IPS-20b (cell line): Measurements from ENCODE around the gene SYT10.

Experiments used
- H3K27ac ChIP-seq: one replicate; pipeline ENCODE4 v1.5.1; 2013; ENCODE audit warnings: low read length
- H3K27me3 ChIP-seq: 2 replicates; pipeline ENCODE4 v1.6.1; 2013; ENCODE audit warnings: mild to moderate bottlenecking, low read length, inconsistent platforms; ENCODE audit not compliant: insufficient read depth
- H3K36me3 ChIP-seq: 2 replicates; pipeline ENCODE4 v1.6.1; 2013; ENCODE audit warnings: low read depth, mild to moderate bottlenecking, inconsistent platforms, low read length, moderate library complexity; ENCODE audit not compliant: insufficient read depth
- H3K4me1 ChIP-seq: 2 replicates; pipeline ENCODE4 v1.6.1; 2013; ENCODE audit warnings: mild to moderate bottlenecking, control low read depth, inconsistent platforms, low read length, moderate library complexity; ENCODE audit not compliant: insufficient read depth
- H3K4me3 ChIP-seq: 2 replicates; pipeline ENCODE4 v1.5.1; 2013; ENCODE audit warnings: mild to moderate bottlenecking, low read length, inconsistent platforms
- H3K9ac ChIP-seq: 2 replicates; pipeline ENCODE4 v1.6.1; 2013; ENCODE audit warnings: low read depth, mild to moderate bottlenecking, inconsistent platforms, low read length, moderate library complexity
- H3K9me3 ChIP-seq: 2 replicates; pipeline ENCODE4 v1.6.1; 2013; ENCODE audit warnings: mild to moderate bottlenecking, low read depth, low read length, inconsistent platforms; ENCODE audit not compliant: insufficient read depth

Gene SYT10

GRCh38 chr12:33439587-33440011, at the start of gene SYT10:
Gene SYT10 (minus strand): TSS chr12:33439819. CDS start chr12:33439522, 297 bp downstream.
- no peaks in the 10 kb centered on the region for H3K36me3 ChIP-seq
- H3K9ac ChIP-seq: peak within 1 kb of the TSS; percentile 77; the same call in 1 of the 2 replicates
- H3K9me3 ChIP-seq: no peaks in the 10 kb centered on the region
- 0 out of 2 replicates have a peak, but pooled peaks cover 9% of the 10 kb centered on the region for H3K4me1 ChIP-seq
- H3K27ac ChIP-seq: no peak within 1 kb of the TSS
- H3K27me3 ChIP-seq: peaks cover 52% of the 10 kb centered on the region
- H3K4me3 ChIP-seq: peak within 1 kb of the TSS; percentile 85

- H3K4me3 ChIP-seq: no peak overlapping the region
- H3K9me3 ChIP-seq: 0 out of 2 replicates have a peak, but pooled peaks cover 3% of the 10 kb centered on the region
- no peak overlapping the region for H3K27ac ChIP-seq
- H3K9ac ChIP-seq: no peak overlapping the region
- no peaks in the 10 kb centered on the region for H3K4me1 ChIP-seq
- no peaks in the 10 kb centered on the region for H3K36me3 ChIP-seq
- H3K27me3 ChIP-seq: no peaks in the 10 kb centered on the region
Measured at GRCh38 chr12:33488036-33488435, 48.4 kb upstream of the SYT10 start.

- Histone ChIP-seq H3K4me3 (no peak overlapping the region), H3K9ac (no peak overlapping the region), H3K27me3 (no peaks in the 10 kb centered on the region), H3K36me3 (no peaks in the 10 kb centered on the region), H3K4me1 (no peaks in the 10 kb centered on the region), H3K27ac (no peak overlapping the region), H3K9me3 (no peaks in the 10 kb centered on the region)
Measured at GRCh38 chr12:33486058-33486457, 46.4 kb upstream of the SYT10 start.

GRCh38 chr12:33484161-33484560, 44.5 kb upstream of the SYT10 start:
- no peak overlapping the region for H3K4me3 ChIP-seq
- no peak overlapping the region for H3K27ac ChIP-seq
- no peaks in the 10 kb centered on the region for H3K36me3 ChIP-seq
- no peaks in the 10 kb centered on the region for H3K9me3 ChIP-seq
- H3K9ac ChIP-seq: no peak overlapping the region
- no peaks in the 10 kb centered on the region for H3K27me3 ChIP-seq
- H3K4me1 ChIP-seq: no peaks in the 10 kb centered on the region

- no peaks in the 10 kb centered on the region for H3K4me1 ChIP-seq
- no peak overlapping the region for H3K27ac ChIP-seq
- H3K4me3 ChIP-seq: no peak overlapping the region
- no peaks in the 10 kb centered on the region for H3K9me3 ChIP-seq
- no peaks in the 10 kb centered on the region for H3K27me3 ChIP-seq
- H3K36me3 ChIP-seq: no peaks in the 10 kb centered on the region
- H3K9ac ChIP-seq: no peak overlapping the region
Measured at GRCh38 chr12:33480366-33480765, 40.7 kb upstream of the SYT10 start.

- no peaks in the 10 kb centered on the region for H3K36me3 ChIP-seq
- no peak overlapping the region for H3K4me3 ChIP-seq
- H3K27me3 ChIP-seq: no peaks in the 10 kb centered on the region
- no peak overlapping the region for H3K27ac ChIP-seq
- H3K9me3 ChIP-seq: no peaks in the 10 kb centered on the region
- no peaks in the 10 kb centered on the region for H3K4me1 ChIP-seq
- no peak overlapping the region for H3K9ac ChIP-seq
Measured at GRCh38 chr12:33476058-33476457, 36.4 kb upstream of the SYT10 start.

GRCh38 chr12:33472299-33472698, 32.7 kb upstream of the SYT10 start:
- Histone ChIP-seq H3K36me3 (no peaks in the 10 kb centered on the region), H3K27ac (no peak overlapping the region), H3K9ac (no peak overlapping the region), H3K9me3 (no peaks in the 10 kb centered on the region), H3K4me3 (no peak overlapping the region), H3K4me1 (no peaks in the 10 kb centered on the region), H3K27me3 (no peaks in the 10 kb centered on the region)

- H3K27me3 ChIP-seq: no peaks in the 10 kb centered on the region
- no peaks in the 10 kb centered on the region for H3K4me1 ChIP-seq
- H3K9ac ChIP-seq: no peak overlapping the region
- no peaks in the 10 kb centered on the region for H3K9me3 ChIP-seq
- no peaks in the 10 kb centered on the region for H3K36me3 ChIP-seq
- no peak overlapping the region for H3K4me3 ChIP-seq
- H3K27ac ChIP-seq: no peak overlapping the region
Measured at GRCh38 chr12:33455096-33455495, 15.5 kb upstream of the SYT10 start.

GRCh38 chr12:33450480-33450879, 10.9 kb upstream of the SYT10 start:
- H3K9me3 ChIP-seq: no peaks in the 10 kb centered on the region
- no peak overlapping the region for H3K4me3 ChIP-seq
- H3K27ac ChIP-seq: no peak overlapping the region
- no peak overlapping the region for H3K9ac ChIP-seq
- H3K27me3 ChIP-seq: no peaks in the 10 kb centered on the region
- no peaks in the 10 kb centered on the region for H3K36me3 ChIP-seq
- no peaks in the 10 kb centered on the region for H3K4me1 ChIP-seq

GRCh38 chr12:33440477-33440876, 858 bp upstream of the SYT10 start:
- Histone ChIP-seq H3K9ac (no peak overlapping the region), H3K27ac (no peak overlapping the region), H3K27me3 (peaks cover 52% of the 10 kb centered on the region), H3K4me1 (0 out of 2 replicates have a peak, but pooled peaks cover 9% of the 10 kb centered on the region), H3K36me3 (no peaks in the 10 kb centered on the region), H3K9me3 (no peaks in the 10 kb centered on the region), H3K4me3 (peak overlapping the region; percentile 85)

GRCh38 chr12:33438851-33439586, 600 bp downstream of the SYT10 start:
- H3K4me3 ChIP-seq: peak overlapping the region; percentile 85
- H3K4me1 ChIP-seq: 0 out of 2 replicates have a peak, but pooled peaks cover 9% of the 10 kb centered on the region
- no peaks in the 10 kb centered on the region for H3K9me3 ChIP-seq
- peaks cover 52% of the 10 kb centered on the region for H3K27me3 ChIP-seq
- no peak overlapping the region for H3K27ac ChIP-seq
- peak overlapping the region; percentile 77; the same call in 1 of the 2 replicates for H3K9ac ChIP-seq
- no peaks in the 10 kb centered on the region for H3K36me3 ChIP-seq

- H3K9ac ChIP-seq: peak overlapping the region; percentile 77; the same call in 1 of the 2 replicates
- no peak overlapping the region for H3K27ac ChIP-seq
- H3K9me3 ChIP-seq: no peaks in the 10 kb centered on the region
- 0 out of 2 replicates have a peak, but pooled peaks cover 9% of the 10 kb centered on the region for H3K4me1 ChIP-seq
- peaks cover 52% of the 10 kb centered on the region for H3K27me3 ChIP-seq
- H3K4me3 ChIP-seq: peak overlapping the region; percentile 85
- H3K36me3 ChIP-seq: no peaks in the 10 kb centered on the region
Measured at GRCh38 chr12:33438025-33438772, 1.4 kb downstream of the SYT10 start.
